ENCODE measurements around the gene CALHM5.

Gene CALHM5

DNA sequence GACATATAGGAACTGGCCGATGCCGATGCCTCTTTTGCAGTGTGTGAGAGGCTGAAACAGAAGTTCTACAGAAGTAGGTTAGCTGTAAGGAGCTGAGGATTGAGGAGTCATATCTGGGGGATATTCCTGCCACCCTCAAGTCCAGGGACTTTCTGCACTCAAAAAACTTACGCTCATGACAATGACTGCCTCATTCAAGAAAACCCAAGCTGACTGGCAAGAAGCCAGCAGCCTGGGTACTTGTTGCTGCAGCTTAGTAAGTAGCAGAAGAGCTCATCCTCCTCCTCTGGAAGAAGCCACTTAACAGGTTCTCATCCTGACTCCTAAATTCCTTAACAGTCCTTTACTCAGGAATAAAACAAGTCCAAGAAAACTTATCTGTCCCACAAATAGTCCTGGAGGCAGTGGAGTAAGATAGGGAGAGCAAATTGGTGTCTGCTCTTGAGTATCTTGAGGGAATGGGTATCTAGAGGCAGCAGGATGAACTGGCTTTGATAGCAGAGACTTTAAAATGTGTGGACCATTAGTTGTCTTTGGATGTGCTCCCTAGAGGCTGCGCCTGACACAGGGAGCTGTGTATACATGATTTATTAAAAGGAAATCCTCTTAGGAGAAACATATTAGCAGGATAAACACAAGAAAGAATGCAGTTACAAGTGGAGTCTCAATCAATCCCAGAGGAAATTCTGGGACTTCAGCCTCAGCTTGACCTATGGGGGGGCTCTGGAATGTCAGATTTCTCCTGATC, 7.4 kb downstream of the CALHM5 start:
- TF ChIP-seq, protein P1, sequence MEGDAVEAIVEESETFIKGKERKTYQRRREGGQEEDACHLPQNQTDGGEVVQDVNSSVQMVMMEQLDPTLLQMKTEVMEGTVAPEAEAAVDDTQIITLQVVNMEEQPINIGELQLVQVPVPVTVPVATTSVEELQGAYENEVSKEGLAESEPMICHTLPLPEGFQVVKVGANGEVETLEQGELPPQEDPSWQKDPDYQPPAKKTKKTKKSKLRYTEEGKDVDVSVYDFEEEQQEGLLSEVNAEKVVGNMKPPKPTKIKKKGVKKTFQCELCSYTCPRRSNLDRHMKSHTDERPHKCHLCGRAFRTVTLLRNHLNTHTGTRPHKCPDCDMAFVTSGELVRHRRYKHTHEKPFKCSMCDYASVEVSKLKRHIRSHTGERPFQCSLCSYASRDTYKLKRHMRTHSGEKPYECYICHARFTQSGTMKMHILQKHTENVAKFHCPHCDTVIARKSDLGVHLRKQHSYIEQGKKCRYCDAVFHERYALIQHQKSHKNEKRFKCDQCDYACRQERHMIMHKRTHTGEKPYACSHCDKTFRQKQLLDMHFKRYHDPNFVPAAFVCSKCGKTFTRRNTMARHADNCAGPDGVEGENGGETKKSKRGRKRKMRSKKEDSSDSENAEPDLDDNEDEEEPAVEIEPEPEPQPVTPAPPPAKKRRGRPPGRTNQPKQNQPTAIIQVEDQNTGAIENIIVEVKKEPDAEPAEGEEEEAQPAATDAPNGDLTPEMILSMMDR (IDR thresholded peaks at IDR 0.05; ENCODE audit: low read depth, low read length): no peak
- TF ChIP-seq MYC (IDR thresholded peaks at IDR 0.05; ENCODE audit: low read depth, low read length) (no peak), POLR2A (IDR thresholded peaks at IDR 0.05; ENCODE audit: extremely low read depth, insufficient read length) (no peak)
- TF ChIP-seq, protein P2, sequence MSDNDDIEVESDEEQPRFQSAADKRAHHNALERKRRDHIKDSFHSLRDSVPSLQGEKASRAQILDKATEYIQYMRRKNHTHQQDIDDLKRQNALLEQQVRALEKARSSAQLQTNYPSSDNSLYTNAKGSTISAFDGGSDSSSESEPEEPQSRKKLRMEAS (IDR thresholded peaks at IDR 0.05; ENCODE audit: low read depth, low read length): no peak
- H3K4me3 ChIP-seq (ENCODE audit: low read depth, low read length): no peak overlapping the region
- no peak for DNase-seq (ENCODE audit: low read depth)

DNA sequence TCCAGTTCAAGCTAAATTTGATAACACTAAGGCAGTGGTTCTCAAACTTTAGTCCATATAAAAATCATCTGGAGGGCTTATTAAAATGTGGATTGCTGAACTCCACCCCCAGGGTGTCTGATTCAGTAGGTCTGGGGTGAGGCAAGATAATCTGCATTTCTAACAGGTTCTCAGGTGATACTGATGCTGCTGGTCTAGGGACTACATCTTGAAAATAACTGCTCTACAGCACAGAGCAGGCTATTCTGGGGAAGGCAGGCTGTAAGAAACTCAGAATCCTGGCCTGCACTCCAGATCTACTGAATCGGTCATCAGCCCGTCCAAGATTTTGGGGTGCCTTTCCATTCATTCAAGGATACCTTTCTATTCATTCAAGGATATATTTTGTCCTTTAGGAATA, 11.5 kb downstream of the CALHM5 start:
- no peak for DNase-seq (ENCODE audit: low read depth)
- no peak overlapping the region for H3K4me3 ChIP-seq (ENCODE audit: low read depth, low read length)
- TF ChIP-seq, protein P2 (IDR thresholded peaks at IDR 0.05; ENCODE audit: low read depth, low read length): no peak
- TF ChIP-seq, protein P1 (IDR thresholded peaks at IDR 0.05; ENCODE audit: low read depth, low read length): no peak
- TF ChIP-seq POLR2A (IDR thresholded peaks at IDR 0.05; ENCODE audit: extremely low read depth, insufficient read length): no peak
- TF ChIP-seq MYC (IDR thresholded peaks at IDR 0.05; ENCODE audit: low read depth, low read length): no peak

DNA sequence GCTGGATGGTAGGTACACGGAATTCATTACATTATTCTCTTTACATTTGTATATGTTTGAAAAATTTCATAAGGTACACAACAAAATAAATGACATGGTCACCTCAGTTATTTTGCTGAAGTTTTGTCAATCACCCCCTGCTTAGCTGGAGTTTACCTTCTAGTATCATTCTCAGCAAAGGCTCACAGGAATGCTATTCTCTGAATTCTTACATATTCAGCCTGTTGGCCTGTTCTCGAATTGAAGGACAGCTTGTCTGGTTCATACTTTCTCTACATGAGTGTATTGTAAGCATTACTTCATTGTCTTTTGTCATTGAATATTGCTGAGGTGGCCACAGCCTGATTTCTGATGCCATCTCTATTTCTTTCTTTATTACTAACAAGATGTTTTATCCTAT, 12.8 kb downstream of the CALHM5 start:
- H3K4me3 ChIP-seq (ENCODE audit: low read depth, low read length): no peak overlapping the region
- no peak for DNase-seq (ENCODE audit: low read depth)
- TF ChIP-seq POLR2A (IDR thresholded peaks at IDR 0.05; ENCODE audit: extremely low read depth, insufficient read length) (no peak), MYC (IDR thresholded peaks at IDR 0.05; ENCODE audit: low read depth, low read length) (no peak)
- TF ChIP-seq, protein P2 (IDR thresholded peaks at IDR 0.05; ENCODE audit: low read depth, low read length): no peak
- TF ChIP-seq, protein P1 (IDR thresholded peaks at IDR 0.05; ENCODE audit: low read depth, low read length): no peak

DNA sequence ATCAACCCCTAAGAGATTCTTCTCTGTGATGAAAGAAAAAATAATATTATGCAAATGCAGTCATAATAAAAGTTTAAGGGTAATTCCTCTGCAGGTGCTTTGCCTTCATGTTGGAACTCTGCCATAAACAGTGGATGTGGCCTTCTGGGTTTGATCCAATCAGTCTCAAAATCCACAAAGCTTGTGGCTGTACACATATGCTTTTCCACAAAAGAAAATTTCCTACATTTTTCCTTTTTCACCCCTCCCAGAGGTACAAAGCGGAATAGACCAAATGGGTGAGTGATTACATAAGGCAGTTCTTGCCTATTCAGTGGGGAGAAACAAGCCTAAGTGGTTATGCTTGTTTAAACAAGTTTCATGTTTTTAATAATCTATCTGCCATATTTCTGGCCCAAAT, 16.7 kb downstream of the CALHM5 start:
- no peak for DNase-seq (ENCODE audit: low read depth)
- TF ChIP-seq, protein P1 (IDR thresholded peaks at IDR 0.05; ENCODE audit: low read depth, low read length): no peak
- TF ChIP-seq MYC (IDR thresholded peaks at IDR 0.05; ENCODE audit: low read depth, low read length) (no peak), POLR2A (IDR thresholded peaks at IDR 0.05; ENCODE audit: extremely low read depth, insufficient read length) (no peak)
- TF ChIP-seq, protein P2 (IDR thresholded peaks at IDR 0.05; ENCODE audit: low read depth, low read length): no peak
- no peak overlapping the region for H3K4me3 ChIP-seq (ENCODE audit: low read depth, low read length)

DNA sequence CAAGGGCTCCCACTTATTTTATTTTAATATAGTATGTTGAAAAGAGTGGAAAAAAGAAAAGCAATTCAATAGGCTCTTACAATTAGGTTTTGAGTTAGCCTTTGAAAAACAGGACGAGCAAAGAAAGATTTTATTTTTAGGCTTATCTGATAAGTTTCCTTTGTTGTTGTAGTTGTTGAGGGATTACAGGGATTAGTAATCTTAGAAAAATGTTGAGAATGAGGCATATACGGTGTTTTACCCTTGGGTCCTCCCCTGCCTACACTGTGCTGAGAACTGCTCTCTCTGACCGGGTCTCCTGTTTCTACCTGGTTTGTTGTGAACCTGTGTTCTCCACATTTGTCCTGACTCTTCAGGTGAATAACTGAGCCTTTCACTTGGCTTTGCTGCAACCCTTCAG, 17.3 kb downstream of the CALHM5 start:
- DNase-seq (ENCODE audit: low read depth): no peak
- TF ChIP-seq POLR2A (IDR thresholded peaks at IDR 0.05; ENCODE audit: extremely low read depth, insufficient read length): no peak
- no peak for TF ChIP-seq MYC (IDR thresholded peaks at IDR 0.05; ENCODE audit: low read depth, low read length)
- TF ChIP-seq, protein P1 (IDR thresholded peaks at IDR 0.05; ENCODE audit: low read depth, low read length): no peak
- TF ChIP-seq, protein P2 (IDR thresholded peaks at IDR 0.05; ENCODE audit: low read depth, low read length): no peak
- no peak overlapping the region for H3K4me3 ChIP-seq (ENCODE audit: low read depth, low read length)
